Kidney (tissue), 14 donors: ENCODE results near the gene PLEKHF1. TPM values are rescaled to one million over a fixed set of nuclear protein-coding genes. Genes with fewer than 3 reads are reported as not detected.
"Not testable (repeated sequence)": the region's sequence is repeated elsewhere in the genome, so short reads cannot be mapped to it uniquely, and the experiment has no call there.

Experiments used
- DNase-seq, 5 donors: peaks; one replicate each; pipeline ENCODE4 v3.0.0-alpha.2; 2013 to 2020
- FAIRE-seq: peaks from 2 replicates; lab custom pipeline; 2012; peaks lifted over from hg19 to GRCh38; lab: Jason Lieb, UNC
- H3K27ac ChIP-seq, 2 donors: one replicate each; pipeline ENCODE4 v1.7.0; 2013; ENCODE audit warnings: low read depth in 2 of 2, low read length in 2 of 2, inconsistent platforms in 1 of 2
- H3K27me3 ChIP-seq: one replicate; pipeline ENCODE4 v1.7.1; 2013; ENCODE audit warnings: low read length, inconsistent platforms; ENCODE audit not compliant: control insufficient read depth, insufficient read depth
- H3K36me3 ChIP-seq, 3 donors: one replicate each; pipeline versions ENCODE4 v1.7.0 to v1.7.1; 2013; ENCODE audit warnings: low read length in 3 of 3, control low read depth in 1 of 3, inconsistent platforms in 1 of 3; ENCODE audit not compliant: insufficient read depth in 3 of 3, control insufficient read depth in 2 of 3
- H3K4me1 ChIP-seq, 3 donors: one replicate each; pipeline versions ENCODE4 v1.7.0 to v1.7.1; 2013; ENCODE audit warnings: low read length in 3 of 3, inconsistent platforms in 1 of 3, low read depth in 1 of 3; ENCODE audit not compliant: control insufficient read depth in 2 of 3, insufficient read depth in 2 of 3
- H3K4me3 ChIP-seq, 3 donors: one replicate each; pipeline versions ENCODE4 v1.7.0 to v1.8.1; 2013; ENCODE audit warnings: low read length in 3 of 3, control low read depth in 1 of 3, inconsistent platforms in 1 of 3
- H3K9ac ChIP-seq, 3 donors: one replicate each; pipeline versions ENCODE4 v1.7.0 to v1.7.1; 2013; ENCODE audit warnings: low read length in 3 of 3, control low read depth in 1 of 3, inconsistent platforms in 1 of 3
- H3K9me3 ChIP-seq, 3 donors: one replicate each; pipeline versions ENCODE4 v1.7.0 to v1.7.1; 2013; ENCODE audit warnings: low read length in 3 of 3, control low read depth in 1 of 3, inconsistent platforms in 1 of 3; ENCODE audit not compliant: control insufficient read depth in 2 of 3, insufficient read depth in 1 of 3
- intact Hi-C: fragments of 100-400 bp; cut with DNase I; formaldehyde crosslinking; loops from one replicate; pipeline ENCODE4 v1.11.1; 2022
- polyA plus RNA-seq: library from polyadenylated mRNA; stranded (reverse); fragments of 350-450 nt; fragmentation: Illumina TruSeq; extraction: RNeasy Lipid Tissue Mini Kit (QIAGEN cat#74804); gene quantifications from one replicate; pipeline ENCODE4 v1.2.3, GENCODE V29; 2014; ENCODE audit warnings: low read depth, low replicate concordance; ENCODE audit not compliant: insufficient read depth
- total RNA-seq: library from RNA; stranded (reverse); fragmentation: NEBNext Ultra II Directional; extraction: Animal tissue kit (Norgen Biotek cat#: 25700); gene quantifications from one replicate; pipeline ENCODE4 v1.2.1, GENCODE V29; 2021
- TF ChIP-seq, protein P1 (sequence below): IDR thresholded peaks from 3 replicates; pipeline ENCODE4 v1.5.1; 2012; ENCODE audit warnings: mild to moderate bottlenecking, moderate library complexity, borderline replicate concordance; ENCODE audit not compliant: insufficient read depth; ENCODE audit errors: extremely low read depth
- donor health status: control.
- donor health status: control.
- donor health status: control.
- donor health status: control.
- donor health status: control.
- donor health status: DM: yes; HTN: yes; CAD: no.
- donor health status: Normal renal cell carcinoma (clear cell type).

Gene PLEKHF1
- total and polyA plus RNA-seq, 2 donors from 2014 or later, result 7.1 to 11.7 TPM

GRCh38 chr19:29667901-29668341 lies 2.7 kb downstream of the PLEKHF1 start:
- no peak for FAIRE-seq
- H3K27me3 ChIP-seq, result no peaks in the 10 kb centered on the region
- TF ChIP-seq, protein P1, sequence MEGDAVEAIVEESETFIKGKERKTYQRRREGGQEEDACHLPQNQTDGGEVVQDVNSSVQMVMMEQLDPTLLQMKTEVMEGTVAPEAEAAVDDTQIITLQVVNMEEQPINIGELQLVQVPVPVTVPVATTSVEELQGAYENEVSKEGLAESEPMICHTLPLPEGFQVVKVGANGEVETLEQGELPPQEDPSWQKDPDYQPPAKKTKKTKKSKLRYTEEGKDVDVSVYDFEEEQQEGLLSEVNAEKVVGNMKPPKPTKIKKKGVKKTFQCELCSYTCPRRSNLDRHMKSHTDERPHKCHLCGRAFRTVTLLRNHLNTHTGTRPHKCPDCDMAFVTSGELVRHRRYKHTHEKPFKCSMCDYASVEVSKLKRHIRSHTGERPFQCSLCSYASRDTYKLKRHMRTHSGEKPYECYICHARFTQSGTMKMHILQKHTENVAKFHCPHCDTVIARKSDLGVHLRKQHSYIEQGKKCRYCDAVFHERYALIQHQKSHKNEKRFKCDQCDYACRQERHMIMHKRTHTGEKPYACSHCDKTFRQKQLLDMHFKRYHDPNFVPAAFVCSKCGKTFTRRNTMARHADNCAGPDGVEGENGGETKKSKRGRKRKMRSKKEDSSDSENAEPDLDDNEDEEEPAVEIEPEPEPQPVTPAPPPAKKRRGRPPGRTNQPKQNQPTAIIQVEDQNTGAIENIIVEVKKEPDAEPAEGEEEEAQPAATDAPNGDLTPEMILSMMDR, result no peak
- intact Hi-C loops, result no loop called here
- peak in 2 of 5 donors; percentile 29 to 73 for DNase-seq
- no peak overlapping the region for H3K27ac ChIP-seq
- no peak overlapping the region for H3K9ac ChIP-seq
- no peaks in the 10 kb centered on the region for H3K36me3 ChIP-seq
- no peak overlapping the region for H3K4me3 ChIP-seq
- H3K4me1 ChIP-seq, result peaks cover 0 to 23% (median 3%) of the 10 kb centered on the region in 3 donors
- H3K9me3 ChIP-seq, result no peaks in the 10 kb centered on the region

GRCh38 chr19:29668746-29669609 lies 3.7 kb downstream of the PLEKHF1 start:
- H3K36me3 ChIP-seq, result no peaks in the 10 kb centered on the region
- no peak for DNase-seq
- H3K9ac ChIP-seq, result no peak overlapping the region
- H3K27ac ChIP-seq, result no peak overlapping the region
- no peaks in the 10 kb centered on the region for H3K9me3 ChIP-seq
- no peaks in the 10 kb centered on the region for H3K27me3 ChIP-seq
- TF ChIP-seq, protein P1, result no peak
- intact Hi-C loops, result no loop called here
- FAIRE-seq, result no peak
- peaks cover 0 to 21% (median 3%) of the 10 kb centered on the region in 3 donors for H3K4me1 ChIP-seq
- H3K4me3 ChIP-seq, result no peak overlapping the region

- H3K36me3 ChIP-seq, result no peaks in the 10 kb centered on the region
- FAIRE-seq (no peak), DNase-seq (no peak)
- H3K9ac ChIP-seq, result no peak overlapping the region
- TF ChIP-seq, protein P1, result no peak
- H3K27me3 ChIP-seq, result no peaks in the 10 kb centered on the region
- intact Hi-C loops, result no loop called here
- H3K9me3 ChIP-seq, result no peaks in the 10 kb centered on the region
- H3K27ac ChIP-seq, result no peak overlapping the region
- H3K4me3 ChIP-seq, result no peak overlapping the region
- peaks cover 0 to 18% (median 3%) of the 10 kb centered on the region in 3 donors for H3K4me1 ChIP-seq
Measured at GRCh38 chr19:29670255-29670654, 5.0 kb downstream of the PLEKHF1 start.

DNA sequence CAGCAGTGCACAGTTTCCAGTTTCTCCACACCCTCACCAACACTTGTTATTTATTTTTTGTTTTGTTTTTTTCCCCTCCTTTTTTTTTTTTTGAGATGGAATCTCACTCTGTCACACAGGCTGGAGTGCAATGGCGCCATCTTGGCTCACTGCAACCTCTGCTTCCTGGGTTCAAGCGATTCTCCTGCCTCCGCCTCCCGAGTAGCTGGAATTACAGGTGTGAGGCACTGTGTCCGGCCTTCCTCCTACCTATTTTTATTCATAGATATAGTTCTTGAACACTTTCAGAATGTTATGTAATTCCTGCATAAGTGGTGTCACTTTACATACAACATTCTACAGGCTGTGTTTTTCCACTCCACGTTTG lies 5.7 kb downstream of the PLEKHF1 start:
- H3K4me3 ChIP-seq, H3K27me3 ChIP-seq, FAIRE-seq, DNase-seq, H3K9ac ChIP-seq, H3K27ac ChIP-seq, intact Hi-C loops, H3K9me3 ChIP-seq, H3K36me3 ChIP-seq: not testable (repeated sequence)
- H3K4me1 ChIP-seq, result peaks cover 0 to 14% (median 3%) of the 10 kb centered on the region in 3 donors
